Hypothalamus (tissue), 51 donors: ENCODE measurements around the gene ADAD2.

Experiments used
- DNase-seq, 51 donors: peaks; one replicate each; lab custom pipeline; 2025; lab: John Stamatoyannopoulos, UW

Gene ADAD2

DNA sequence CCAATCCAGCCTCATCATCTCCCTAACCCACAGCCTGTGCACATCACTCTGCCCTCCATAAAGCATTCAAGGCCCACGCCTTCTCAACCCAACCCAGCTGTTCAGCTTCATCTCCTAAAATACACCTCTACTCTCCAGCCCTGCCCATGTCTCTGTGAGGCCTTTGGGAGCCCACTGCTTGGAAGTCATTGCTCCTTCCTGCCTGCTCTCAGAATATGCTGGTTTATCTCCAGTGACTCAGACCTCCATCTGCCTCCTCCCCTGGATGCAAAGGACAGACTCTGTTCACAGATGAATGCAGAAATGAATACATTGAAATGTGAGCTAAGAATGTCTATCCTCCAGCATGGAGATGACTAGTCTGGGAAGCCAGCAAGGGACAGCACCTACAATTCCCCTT is 29.9 kb downstream of the ADAD2 start:
- DNase-seq, result peak in 1 of 51 donors; percentile 39

DNA sequence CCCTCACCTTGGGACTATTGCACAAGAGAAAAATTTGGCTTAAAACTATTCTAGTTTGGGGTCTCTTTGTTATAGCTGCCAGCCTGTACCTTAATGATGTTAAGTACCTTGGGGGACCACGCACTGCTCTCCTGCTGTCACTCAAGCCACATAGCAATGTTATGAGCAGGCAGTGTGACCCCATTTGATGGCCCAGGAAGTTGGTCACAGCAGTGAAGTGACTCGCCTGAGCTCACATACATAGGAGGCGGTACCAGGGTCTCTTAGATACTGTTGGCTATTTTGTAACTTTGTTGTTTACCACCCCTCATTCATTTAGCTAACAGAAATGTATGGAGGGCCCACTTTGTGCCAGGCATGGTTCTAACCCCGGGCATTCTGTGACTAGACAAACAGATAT is 32.5 kb downstream of the ADAD2 start:
- no peak for DNase-seq

DNA sequence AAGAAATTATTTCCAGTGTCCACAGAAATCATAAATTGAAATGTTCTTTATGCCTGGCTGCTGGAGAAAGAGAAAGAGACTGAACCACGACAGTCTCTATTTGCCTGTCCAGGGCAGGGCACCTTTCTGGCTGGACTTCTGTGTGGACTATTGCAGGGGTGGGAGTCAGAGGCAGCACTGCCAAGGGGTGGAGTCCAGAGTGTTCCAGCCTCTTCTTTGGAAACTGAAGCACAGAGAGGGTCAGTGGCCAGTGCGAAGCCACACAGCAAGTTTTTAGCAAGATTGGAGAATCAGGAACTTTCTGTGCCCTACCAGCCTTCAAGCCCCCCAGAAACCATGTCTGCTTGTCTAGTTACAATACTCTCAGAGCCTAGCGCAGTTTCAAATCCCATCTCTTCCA is 33.6 kb downstream of the ADAD2 start:
- DNase-seq, result no peak

DNA sequence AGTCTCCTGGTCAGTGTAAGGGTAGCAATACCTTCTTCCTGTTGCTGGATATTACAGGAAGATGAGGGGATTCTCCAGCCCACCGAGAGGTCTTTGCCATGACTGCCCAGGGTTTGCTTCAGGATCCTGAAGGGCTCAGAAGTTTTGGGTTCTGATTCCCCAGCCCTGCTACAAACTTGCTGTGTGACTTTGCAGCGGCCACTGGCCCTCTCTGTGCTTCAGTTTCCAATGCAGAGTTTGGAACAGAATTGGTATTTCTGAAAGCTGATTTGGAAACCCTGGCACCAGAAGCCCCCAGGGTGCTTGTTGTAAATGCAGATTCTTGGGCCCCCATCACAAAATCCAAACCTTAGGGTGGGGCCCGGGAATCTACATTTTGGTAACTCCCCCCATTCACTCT is 34.2 kb downstream of the ADAD2 start:
- DNase-seq, result no peak

DNA sequence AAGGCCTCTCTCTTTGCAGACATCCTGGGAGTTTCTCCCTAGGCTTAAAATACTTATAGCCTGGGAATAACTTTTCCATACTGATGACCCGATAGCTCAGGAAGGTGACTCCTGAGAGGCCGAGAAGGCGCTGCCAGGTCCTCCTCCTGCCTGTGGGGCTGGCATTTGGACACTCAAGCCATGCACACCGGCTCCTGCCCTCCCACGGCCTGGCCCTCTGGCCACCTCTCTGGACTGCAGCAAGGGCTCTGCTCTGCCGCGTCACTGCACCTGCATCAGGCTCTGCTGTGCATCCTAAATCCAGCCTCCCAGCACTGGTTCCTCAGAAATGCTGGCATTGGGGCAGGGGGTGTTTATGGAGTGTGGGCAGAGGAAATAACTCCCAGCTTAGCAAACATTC is 34.6 kb downstream of the ADAD2 start:
- DNase-seq, result no peak

DNA sequence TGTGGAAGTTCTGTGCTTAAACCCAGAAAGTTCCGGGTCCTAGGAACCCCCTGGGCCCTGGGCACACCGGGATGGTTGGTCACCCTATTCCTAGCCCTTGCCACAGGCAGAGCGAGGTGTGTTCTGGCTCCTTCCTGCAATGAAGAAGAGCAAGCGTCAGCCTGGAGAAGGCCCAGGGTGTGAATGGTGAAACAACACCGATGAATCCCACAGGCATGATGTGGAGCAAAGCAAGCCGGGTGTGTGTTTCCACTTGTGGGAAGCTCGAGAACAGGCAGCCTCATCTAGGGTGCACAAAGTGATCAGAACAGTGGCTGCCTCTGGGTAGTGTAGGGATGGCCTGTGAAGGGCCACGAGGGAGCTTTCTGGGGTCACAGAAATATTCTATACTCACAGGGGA is 35.1 kb downstream of the ADAD2 start:
- DNase-seq, result no peak

DNA sequence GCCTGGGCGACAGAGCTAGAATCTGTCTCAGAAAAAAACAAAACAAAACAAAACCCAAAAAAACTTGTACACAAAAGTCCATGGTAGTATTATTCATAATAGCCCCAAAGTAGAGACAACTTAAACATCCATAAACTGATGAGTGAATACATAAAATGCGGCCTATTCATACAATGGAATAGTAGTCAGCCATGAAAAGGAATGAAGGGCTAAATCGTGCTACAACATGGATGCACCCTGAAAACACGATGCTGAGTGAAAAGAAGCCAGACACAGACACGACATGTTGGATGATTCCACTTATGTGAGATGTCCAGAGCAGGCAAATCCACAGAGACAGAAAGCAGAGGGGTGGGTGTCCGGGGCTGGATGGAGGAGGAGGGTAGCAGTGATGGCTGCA is 36.6 kb downstream of the ADAD2 start:
- DNase-seq, result no peak

DNA sequence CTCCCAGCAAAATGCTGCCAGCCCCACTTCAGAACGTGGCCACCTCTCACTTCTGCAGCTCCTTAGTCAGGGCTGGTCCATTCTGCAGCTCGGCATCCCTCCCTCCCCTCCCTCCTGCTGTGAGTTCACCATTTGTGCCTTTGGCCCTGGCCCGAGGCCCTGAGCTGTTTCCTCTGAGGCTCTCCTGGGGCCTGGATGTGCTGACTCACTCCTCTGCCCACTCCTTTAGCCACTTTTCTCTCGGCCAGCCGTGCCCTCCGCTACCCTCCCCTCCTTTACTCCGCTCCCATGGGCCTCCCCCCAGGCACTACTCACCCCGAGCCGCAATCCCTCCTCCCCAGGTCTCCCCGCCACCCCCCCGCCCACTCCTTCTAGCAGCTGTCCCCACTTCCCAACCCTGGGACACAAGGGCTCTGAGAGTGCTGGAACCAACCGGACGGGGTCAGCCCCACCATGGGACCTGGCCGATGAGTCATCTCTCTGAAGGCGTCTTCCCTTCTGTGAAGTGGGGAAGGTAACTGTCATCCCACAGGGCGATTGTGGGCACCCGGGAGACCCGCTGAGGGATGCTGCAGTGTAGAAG is 37.4 kb downstream of the ADAD2 start:
- DNase-seq, result peak in 33 of 51 donors; percentile 3 to 75 (median 33)

DNA sequence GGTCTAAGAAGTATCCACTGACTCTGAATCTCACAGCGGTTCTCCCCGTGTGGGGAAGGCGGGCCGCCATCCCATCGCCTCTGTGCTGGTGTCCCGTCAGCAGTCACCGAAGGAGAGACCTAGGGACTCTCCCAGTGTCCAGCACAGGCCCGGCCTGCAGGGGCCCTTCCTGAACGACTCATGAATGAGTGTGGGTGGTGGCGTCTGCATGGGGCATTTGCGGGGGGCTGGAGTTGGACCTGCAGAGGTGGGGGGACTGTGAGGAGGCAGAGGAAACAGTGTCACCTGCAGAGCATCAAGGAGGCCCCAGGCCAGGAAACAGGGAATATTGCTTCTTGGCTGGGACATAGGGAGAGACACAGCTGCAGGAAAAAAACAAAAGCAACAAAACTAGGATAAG is 38.5 kb downstream of the ADAD2 start:
- DNase-seq, result no peak

DNA sequence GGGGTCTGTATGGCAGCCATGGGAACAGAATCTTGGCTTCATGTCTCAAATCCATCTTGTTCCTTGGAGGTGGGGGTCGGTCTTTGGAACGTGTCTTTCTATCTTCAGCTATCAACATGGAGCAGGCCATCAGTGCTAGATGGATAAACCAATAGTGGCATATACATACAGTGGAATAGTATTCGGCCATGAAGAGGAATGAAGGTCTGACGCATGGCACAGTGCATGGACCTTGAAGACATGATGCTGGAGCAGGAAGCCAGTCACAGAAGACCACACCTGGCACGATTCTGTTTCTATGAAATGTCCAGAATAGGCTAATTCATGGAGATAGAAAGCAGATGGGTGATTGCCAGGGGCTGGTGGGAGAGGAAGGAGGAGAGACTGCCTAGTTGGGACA is 41.1 kb downstream of the ADAD2 start:
- no peak for DNase-seq

DNA sequence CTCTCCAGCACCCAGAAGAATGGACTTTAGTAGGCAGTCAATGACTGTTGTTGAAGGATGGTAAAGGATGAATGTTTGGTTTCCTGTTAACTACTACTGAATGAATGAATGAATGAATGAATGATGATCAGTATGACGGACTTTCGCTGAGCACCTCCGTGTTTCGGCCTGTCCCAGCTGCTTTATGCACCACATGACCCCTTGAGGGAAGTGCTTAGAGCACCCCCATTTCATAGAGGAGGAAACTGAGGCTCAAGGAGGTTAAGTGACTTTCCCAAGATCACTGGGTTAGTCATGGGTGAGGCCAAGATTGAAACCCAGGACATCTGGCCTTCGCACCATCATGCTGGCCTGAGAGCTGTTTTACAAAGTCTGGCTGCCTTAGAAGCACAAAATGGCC is 42.0 kb downstream of the ADAD2 start:
- DNase-seq, result no peak

DNA sequence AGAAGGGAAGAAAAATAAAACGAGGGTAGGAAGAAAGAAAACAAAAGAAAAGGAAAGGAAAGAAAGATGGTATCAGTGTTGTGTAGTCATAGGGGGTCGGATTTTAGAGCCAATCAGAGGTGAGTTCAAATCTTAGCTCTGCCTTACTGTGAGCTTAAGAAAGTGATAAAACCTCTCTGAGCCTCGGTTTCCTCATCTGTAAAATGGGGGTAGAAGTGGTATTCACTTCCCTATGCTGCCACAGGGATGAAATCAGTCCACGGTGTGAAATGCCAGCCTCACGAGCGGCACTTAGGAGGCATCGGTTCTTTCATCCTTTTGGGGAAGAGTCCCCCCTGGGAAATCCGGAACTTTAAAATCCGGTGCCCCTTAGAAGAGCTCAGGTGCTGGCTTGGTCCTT is 42.8 kb downstream of the ADAD2 start:
- no peak for DNase-seq

DNA sequence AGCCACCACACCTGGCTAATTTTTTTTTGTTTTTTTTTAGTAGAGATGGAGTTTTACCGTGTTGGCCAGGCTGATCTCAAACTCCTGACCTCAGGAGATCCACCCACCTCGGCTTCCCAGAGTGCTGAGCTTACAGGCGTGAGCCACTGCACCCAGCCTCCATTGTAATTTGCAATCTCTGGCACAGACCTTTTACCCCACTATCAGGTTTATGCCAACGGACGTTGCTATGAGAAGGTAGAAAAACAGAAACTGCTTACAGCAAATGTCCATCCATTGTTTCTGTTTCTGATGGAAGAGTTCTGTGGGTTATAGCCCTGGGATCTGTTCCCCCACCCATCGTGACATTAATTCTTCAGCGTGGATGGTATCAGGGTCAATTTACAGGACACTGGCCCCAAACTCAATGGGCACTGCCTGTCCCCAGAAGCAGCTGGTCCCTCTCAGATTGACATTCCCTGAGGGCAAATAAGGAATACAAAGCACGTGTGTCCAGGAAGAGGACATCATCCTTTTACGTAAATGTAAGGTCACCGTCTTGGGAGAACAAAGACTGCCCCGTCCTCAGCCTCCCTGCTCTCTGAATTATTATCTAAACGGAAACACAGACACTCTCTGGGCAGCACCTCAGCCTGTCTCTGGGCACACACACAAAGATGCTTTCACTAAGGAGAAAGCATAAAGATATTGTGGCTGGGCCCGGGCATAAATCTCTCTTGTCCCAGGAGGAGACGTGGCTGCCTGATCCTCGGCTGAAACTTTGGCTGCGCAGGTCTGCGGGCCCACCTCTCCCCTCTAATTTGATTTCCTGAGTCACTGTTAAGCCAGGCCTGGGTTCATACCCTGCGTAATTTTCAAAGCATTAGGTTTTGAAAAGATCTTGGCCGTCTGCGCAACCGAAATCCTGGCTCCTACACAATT is 43.6 kb downstream of the ADAD2 start:
- peak in 7 of 51 donors; percentile 5 to 15 (median 10) for DNase-seq

DNA sequence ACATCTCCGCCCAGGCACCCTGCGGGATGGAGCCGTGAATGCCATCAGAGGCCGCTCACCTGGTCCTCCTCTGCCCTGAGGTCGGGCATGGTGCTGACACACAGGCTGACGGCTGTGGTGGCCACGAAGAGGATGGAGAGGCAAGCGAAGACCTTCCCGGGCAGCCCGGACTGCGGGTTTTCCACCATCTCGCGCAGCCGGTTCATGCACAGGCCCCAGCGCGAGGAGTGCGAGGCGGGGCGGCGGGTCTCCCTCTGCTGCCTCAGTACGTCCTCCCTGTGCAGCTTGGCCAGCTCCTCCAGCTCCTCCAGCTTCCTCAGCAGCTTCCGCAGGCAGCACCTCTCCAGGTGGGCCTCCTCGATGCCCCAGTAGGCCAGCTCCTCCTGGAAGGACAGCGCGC is 45.7 kb downstream of the ADAD2 start:
- DNase-seq, result no peak

DNA sequence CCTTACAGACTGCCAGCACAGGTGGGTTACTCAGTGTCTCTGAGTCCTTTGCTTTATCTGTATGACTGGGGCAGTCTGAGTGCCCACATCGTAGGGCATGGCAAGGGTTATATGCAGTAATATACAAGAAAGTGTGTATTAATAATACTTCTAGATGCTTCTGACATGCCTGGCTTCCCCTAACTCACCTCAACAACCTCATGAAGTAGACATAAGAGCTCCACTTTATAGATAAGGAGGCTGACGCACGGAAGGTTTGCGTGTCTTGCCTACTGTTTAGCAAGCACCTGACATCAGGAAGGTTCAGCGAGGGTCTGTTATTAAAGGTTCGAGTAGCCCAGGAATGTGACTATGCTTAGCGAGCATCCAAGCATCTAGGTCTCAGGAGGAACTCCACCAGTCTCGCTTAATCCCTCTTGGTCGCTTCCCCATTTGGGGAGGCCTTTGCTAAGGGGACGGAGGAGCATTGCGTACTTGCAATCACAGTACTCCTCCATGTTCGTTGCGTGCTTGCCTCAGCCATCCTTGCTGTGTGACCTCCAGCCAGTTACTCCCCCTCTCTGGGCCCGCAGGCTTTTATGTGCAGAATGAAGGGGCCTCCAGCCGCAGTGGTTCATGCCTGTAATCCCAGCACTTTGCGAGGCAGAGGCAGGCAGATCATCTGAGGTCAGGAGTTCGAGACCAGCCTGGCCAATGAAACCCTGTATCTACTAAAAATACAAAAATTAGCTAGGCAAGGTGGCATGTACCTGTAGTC is 47.2 kb downstream of the ADAD2 start:
- no peak for DNase-seq

DNA sequence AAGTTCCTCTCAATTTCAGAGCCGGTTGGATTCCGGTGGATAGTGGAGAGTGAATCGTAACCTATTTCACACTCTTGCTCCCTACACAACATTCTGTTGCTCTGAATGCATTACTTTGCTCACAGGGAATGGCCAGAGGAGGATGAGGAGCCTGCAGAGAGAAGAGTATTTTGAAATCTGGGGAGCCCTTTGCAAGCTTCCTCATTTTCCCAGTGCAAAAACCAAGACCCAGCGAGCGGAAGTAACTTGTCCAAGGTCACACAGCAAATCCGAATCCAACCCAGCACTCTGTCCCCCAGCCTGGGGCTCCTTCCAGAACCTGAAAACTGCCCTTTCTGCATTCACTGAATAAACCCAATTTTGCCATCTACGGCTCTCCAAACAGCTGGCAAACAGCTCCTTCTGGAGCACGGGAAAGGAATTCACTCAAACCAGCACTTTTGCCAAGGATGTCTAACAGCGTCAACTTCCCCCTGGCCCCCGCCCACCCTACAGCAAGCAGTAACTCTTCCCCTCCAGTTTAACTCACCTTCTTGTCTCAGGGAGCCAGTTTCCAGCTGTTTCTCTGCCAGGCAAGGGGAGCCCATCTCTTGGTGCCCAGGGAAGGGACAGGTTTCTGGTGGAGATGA is 48.3 kb downstream of the ADAD2 start:
- DNase-seq, result no peak

DNA sequence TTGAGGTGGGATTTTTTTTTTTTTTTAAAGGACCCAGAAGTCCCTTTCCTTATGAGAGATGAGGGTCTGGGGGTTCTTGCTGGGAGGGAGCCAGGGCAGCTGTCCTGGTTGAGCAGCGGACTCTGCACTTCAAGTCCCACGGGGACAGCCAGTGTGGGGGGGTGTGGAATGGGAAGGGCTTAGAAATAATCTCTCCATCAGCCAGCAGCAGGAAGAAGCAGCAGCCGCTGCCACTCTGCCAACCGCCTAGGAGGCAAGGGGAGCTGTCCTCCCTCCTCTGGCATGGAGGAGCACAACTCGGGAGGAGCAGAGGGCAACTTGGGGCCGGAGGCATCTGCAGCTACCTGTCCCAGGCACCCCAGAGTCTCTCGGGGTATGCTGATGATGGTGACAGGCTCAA is 49.0 kb downstream of the ADAD2 start, which contains the start of gene KCNG4:
KCNG4 (minus strand) TSS at position 104 of the 400 bp plus-strand sequence. CDS start 2,527 bp downstream, outside the sequence.
- peak in 3 of 51 donors; percentile 7 to 13 (median 9) for DNase-seq

DNA sequence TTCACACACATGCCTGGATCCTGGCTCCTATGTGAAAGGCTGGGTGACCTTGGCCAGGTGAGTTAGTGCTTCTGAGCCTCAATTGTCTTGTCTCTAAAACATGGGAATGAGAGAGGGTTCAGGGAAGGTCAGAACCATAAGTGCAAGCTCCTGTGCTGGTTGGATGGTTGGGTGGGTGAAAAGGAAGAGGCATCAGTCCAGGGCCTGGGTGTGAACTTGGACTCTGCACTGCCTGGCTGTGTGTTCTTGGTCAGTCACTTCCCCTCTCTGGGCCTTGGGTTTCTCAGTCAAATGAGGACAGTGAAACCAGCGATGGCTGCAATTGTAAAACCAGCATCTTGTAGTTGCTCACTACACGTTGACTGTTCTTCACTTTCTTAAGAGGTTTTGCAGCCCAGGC is 49.5 kb downstream of the ADAD2 start:
- DNase-seq, result no peak

DNA sequence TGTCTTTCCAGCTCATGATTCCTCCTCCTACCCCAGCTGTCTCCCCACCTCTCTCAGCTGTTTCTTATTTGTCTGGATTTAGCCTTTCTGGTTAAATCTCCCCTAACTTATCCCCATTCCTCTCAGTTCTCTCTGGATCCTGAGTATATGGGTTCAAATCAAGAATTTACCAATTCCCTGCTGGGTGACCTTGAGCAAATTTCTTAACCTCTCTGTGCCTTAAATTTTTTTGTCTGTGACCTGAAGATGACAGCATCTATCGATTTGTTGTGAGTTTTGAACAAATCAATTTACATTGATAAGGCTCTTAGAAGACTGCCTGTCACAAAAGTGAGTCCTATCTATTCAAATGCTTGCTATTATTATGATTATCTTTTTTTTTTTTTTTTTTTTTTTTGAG is 50.8 kb downstream of the ADAD2 start:
- DNase-seq, result no peak

DNA sequence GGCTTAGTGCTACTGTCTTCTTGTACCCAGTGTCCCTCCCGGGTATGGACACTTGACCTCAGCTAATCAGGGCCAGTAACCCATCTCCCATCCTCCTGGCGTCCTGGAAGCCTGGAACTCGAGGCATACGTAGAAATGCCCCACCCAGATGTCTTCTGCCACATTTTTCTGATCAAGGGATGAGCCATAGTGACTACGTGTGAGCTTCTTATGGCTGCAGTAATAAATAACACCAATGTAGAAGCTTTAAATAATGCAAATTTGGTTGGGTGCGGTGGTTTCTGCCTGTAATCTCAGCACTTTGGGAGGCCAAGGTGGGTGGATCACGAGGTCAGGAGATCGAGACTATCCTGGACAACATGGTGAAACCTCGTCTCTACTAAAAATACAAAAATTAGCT is 51.9 kb downstream of the ADAD2 start:
- no peak for DNase-seq

DNA sequence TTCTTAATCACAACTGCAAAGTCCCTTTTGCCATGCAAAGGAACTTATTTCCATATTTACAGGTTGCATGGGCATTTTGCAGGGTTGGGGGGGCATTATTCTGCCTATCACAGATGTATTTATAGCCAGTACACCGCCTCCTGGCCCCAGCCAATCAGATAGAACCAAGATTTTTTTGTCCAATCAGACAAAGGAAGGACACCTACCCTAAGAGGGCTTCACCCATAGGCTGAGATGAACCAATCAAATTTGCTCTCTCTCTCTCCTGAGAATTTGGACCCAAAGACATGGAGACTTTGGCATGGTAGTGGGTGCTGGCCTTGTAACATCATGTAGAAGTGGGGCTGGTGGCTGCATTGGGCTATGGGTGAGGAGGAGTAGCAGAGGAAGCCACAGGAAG is 52.8 kb downstream of the ADAD2 start:
- no peak for DNase-seq
